H1 (cell line): ENCODE measurements around the gene TRIB2. TPM values are rescaled to one million over a fixed set of nuclear protein-coding genes. Genes with fewer than 3 reads are reported as not detected.

Experiments
- CTCF ChIA-PET: fragments of 300-600 bp; sonication (Branson Sonifier 250); formaldehyde crosslinking; loops from one replicate; lab custom pipeline; 2021; ENCODE audit not compliant: partially characterized antibody; lab: Charles Lee
- POLR2A ChIA-PET: fragments of 300-600 bp; sonication (Branson Sonifier 250); formaldehyde crosslinking; loops from one replicate; lab custom pipeline; 2021; ENCODE audit warnings: inconsistent platforms; ENCODE audit not compliant: partially characterized antibody; lab: Charles Lee
- DNase-seq, 2 experiments: peaks; one replicate each; pipeline versions ENCODE4 v3.0.0 to v3.0.0-alpha.2; 2010 to 2022; ENCODE audit warnings: low spot score in 2 of 2, low read depth in 1 of 2, mixed read lengths in 1 of 2
- FAIRE-seq: peaks from 2 replicates; lab custom pipeline; 2011; peaks lifted over from hg19 to GRCh38; lab: Jason Lieb, UNC
- H2AFZ ChIP-seq: 2 replicates; pipeline ENCODE4 v1.8.1; 2012; ENCODE audit warnings: low read length, inconsistent platforms
- H2AK5ac ChIP-seq: 2 replicates; pipeline ENCODE4 v1.6.1; 2013; ENCODE audit warnings: low read depth, low read length
- H2BK120ac ChIP-seq: replicated peaks from 2 replicates; pipeline ENCODE3; 2013; ENCODE audit warnings: low read depth, low read length, inconsistent platforms
- H2BK12ac ChIP-seq: 2 replicates; pipeline ENCODE4 v1.6.1; 2013; ENCODE audit warnings: low read depth, low read length
- H2BK15ac ChIP-seq: 2 replicates; pipeline ENCODE4 v1.6.1; 2013; ENCODE audit warnings: low read length
- H2BK20ac ChIP-seq: 2 replicates; pipeline ENCODE4 v1.6.1; 2013; ENCODE audit warnings: low read length
- H2BK5ac ChIP-seq: 2 replicates; pipeline ENCODE4 v1.6.1; 2013; ENCODE audit warnings: low read depth, low read length
- H3K14ac ChIP-seq: 2 replicates; pipeline ENCODE4 v1.6.1; 2013; ENCODE audit warnings: inconsistent platforms; ENCODE audit not compliant: insufficient read length
- H3K18ac ChIP-seq: 2 replicates; pipeline ENCODE4 v1.6.1; 2013; ENCODE audit warnings: low read length; ENCODE audit errors: extremely low read depth
- H3K23ac ChIP-seq: 2 replicates; pipeline ENCODE4 v1.6.1; 2013; ENCODE audit warnings: inconsistent platforms; ENCODE audit not compliant: insufficient read length
- H3K23me2 ChIP-seq: 2 replicates; pipeline ENCODE4 v1.6.1; 2013; ENCODE audit warnings: low read depth, low read length
- H3K27ac ChIP-seq: 2 replicates; pipeline ENCODE4 v1.6.1; 2011; ENCODE audit warnings: low read depth, low read length, inconsistent platforms
- H3K27me3 ChIP-seq, 4 experiments: replicated peaks in 1 of 4; 1 replicate in 1 of 4; 2 replicates in 3 of 4; pipeline versions ENCODE4 v1.6.1 to v1.8.1; 2011 to 2013; ENCODE audit warnings: low read length in 3 of 4, mild to moderate bottlenecking in 3 of 4, inconsistent platforms in 2 of 4, mixed read lengths in 2 of 4, moderate library complexity in 1 of 4; ENCODE audit not compliant: control insufficient read depth in 3 of 4, insufficient read depth in 3 of 4; ENCODE audit errors: extremely low read depth in 1 of 4
- H3K36me3 ChIP-seq, 4 experiments: 2 replicates each; pipeline versions ENCODE4 v1.6.1 to v1.8.1; 2011 to 2013; ENCODE audit warnings: mild to moderate bottlenecking in 4 of 4, low read length in 3 of 4, moderate library complexity in 2 of 4, control low read depth in 1 of 4, inconsistent platforms in 1 of 4; ENCODE audit not compliant: insufficient read depth in 4 of 4, control insufficient read depth in 2 of 4
- H3K4ac ChIP-seq: replicated peaks from 2 replicates; pipeline ENCODE3; 2013; ENCODE audit warnings: low read length, low read depth, mixed read lengths, inconsistent platforms; ENCODE audit not compliant: insufficient read length
- H3K4me1 ChIP-seq, 4 experiments: replicated peaks in 1 of 4; 1 replicate in 1 of 4; 2 replicates in 3 of 4; pipeline versions ENCODE4 v1.6.1 to v1.8.1; 2011 to 2013; ENCODE audit warnings: low read length in 3 of 4, inconsistent platforms in 2 of 4, mixed read lengths in 1 of 4; ENCODE audit not compliant: insufficient read depth in 4 of 4, control insufficient read depth in 3 of 4
- H3K4me2 ChIP-seq, 2 experiments: 2 replicates each; pipeline versions ENCODE4 v1.6.1 to v1.8.1; 2011 to 2013; ENCODE audit warnings: low read depth in 2 of 2, low read length in 2 of 2, control low read depth in 1 of 2, inconsistent platforms in 1 of 2, mild to moderate bottlenecking in 1 of 2; ENCODE audit not compliant: insufficient read depth in 1 of 2
- H3K4me3 ChIP-seq, 4 experiments: fragments of 200-600, 300-600 bp in 1 of 4; sonication (generic), shearing (Covaris generic), sonication (Bioruptor Twin) in 1 of 4; 2 replicates each; pipeline versions ENCODE4 v1.5.1 to v1.8.1; 2011 to 2016; ENCODE audit warnings: low read length in 4 of 4, low read depth in 3 of 4, control low read depth in 2 of 4, inconsistent platforms in 2 of 4, mild to moderate bottlenecking in 2 of 4, mixed read lengths in 1 of 4, moderate library complexity in 1 of 4; ENCODE audit not compliant: insufficient read depth in 2 of 4; ENCODE audit errors: extremely low read depth in 1 of 4
- H3K56ac ChIP-seq: replicated peaks from 2 replicates; pipeline ENCODE3; 2013; ENCODE audit warnings: low read depth, mild to moderate bottlenecking, mixed read lengths, low read length, inconsistent platforms; ENCODE audit not compliant: insufficient read length
- H3K79me1 ChIP-seq: 2 replicates; pipeline ENCODE4 v1.6.1; 2013; ENCODE audit warnings: low read depth, low read length, control low read depth
- H3K79me2 ChIP-seq, 2 experiments: 2 replicates each; pipeline versions ENCODE4 v1.6.1 to v1.8.1; 2012 to 2013; ENCODE audit warnings: low read length in 2 of 2, mild to moderate bottlenecking in 2 of 2, inconsistent platforms in 1 of 2; ENCODE audit not compliant: insufficient read depth in 2 of 2, control insufficient read depth in 1 of 2
- H3K9ac ChIP-seq, 4 experiments: replicated peaks in 1 of 4; 1 replicate in 1 of 4; 2 replicates in 3 of 4; pipeline versions ENCODE4 v1.6.1 to v1.8.1; 2011 to 2013; ENCODE audit warnings: low read depth in 3 of 4, low read length in 3 of 4, control low read depth in 2 of 4, mild to moderate bottlenecking in 2 of 4, moderate library complexity in 2 of 4, inconsistent platforms in 1 of 4; ENCODE audit errors: extremely low read depth in 1 of 4
- H3K9me3 ChIP-seq, 2 experiments: 2 replicates each; pipeline versions ENCODE4 v1.6.1 to v1.8.1; 2012 to 2013; ENCODE audit warnings: mild to moderate bottlenecking in 2 of 2, moderate library complexity in 2 of 2, control low read depth in 1 of 2, inconsistent platforms in 1 of 2, low read depth in 1 of 2, low read length in 1 of 2, mixed read lengths in 1 of 2; ENCODE audit not compliant: insufficient read depth in 2 of 2
- H4K20me1 ChIP-seq, 2 experiments: replicated peaks in 1 of 2; 2 replicates each; pipeline versions ENCODE3 to v1.8.1; 2011 to 2013; ENCODE audit warnings: inconsistent platforms in 2 of 2, low read length in 2 of 2, mild to moderate bottlenecking in 1 of 2; ENCODE audit not compliant: insufficient read depth in 2 of 2, control insufficient read depth in 1 of 2
- H4K5ac ChIP-seq: 2 replicates; pipeline ENCODE4 v1.6.1; 2013; ENCODE audit warnings: low read length, low read depth, mixed read lengths, inconsistent platforms; ENCODE audit not compliant: insufficient read length
- H4K8ac ChIP-seq: 2 replicates; pipeline ENCODE4 v1.8.0; 2013; ENCODE audit warnings: mild to moderate bottlenecking, moderate library complexity, low read length, inconsistent platforms; ENCODE audit not compliant: insufficient read depth; ENCODE audit errors: extremely low read depth
- H4K91ac ChIP-seq: replicated peaks from 2 replicates; pipeline ENCODE3; 2013; ENCODE audit warnings: low read length, mixed read lengths, inconsistent platforms; ENCODE audit not compliant: insufficient read length
- ATF2 ChIP-seq: IDR thresholded peaks from 2 replicates; pipeline ENCODE4 v1.6.1; 2012; ENCODE audit warnings: low read length, inconsistent platforms
- CHD1 ChIP-seq: IDR thresholded peaks from 2 replicates; pipeline ENCODE4 v1.6.1; 2012; ENCODE audit warnings: low read depth, low read length, improper control_type of control experiment
- CREB1 ChIP-seq: IDR thresholded peaks from 2 replicates; pipeline ENCODE4 v1.6.1; 2012; ENCODE audit warnings: inconsistent platforms
- EZH2 ChIP-seq: fragments of 200-600 bp; sonication (generic); IDR thresholded peaks from 2 replicates; pipeline ENCODE4 v1.7.1; 2012; ENCODE audit warnings: low read depth, mild to moderate bottlenecking, moderate library complexity, low read length, inconsistent platforms; ENCODE audit not compliant: severe bottlenecking
- HDAC6 ChIP-seq: IDR thresholded peaks from one replicate; pipeline ENCODE4 v1.7.1; 2012; ENCODE audit warnings: low read depth, mild to moderate bottlenecking, inconsistent platforms, low read length, moderate library complexity
- JUND ChIP-seq: IDR thresholded peaks from 2 replicates; pipeline ENCODE4 v1.6.1; 2011; ENCODE audit warnings: mild to moderate bottlenecking, improper control_type of control experiment, low read length
- KDM1A ChIP-seq: fragments of 200-600, 300-600 bp; sonication (generic); IDR thresholded peaks from 2 replicates; pipeline ENCODE4 v1.7.1; 2016; ENCODE audit warnings: mild to moderate bottlenecking, low read length, borderline replicate concordance
- PHF8 ChIP-seq: fragments of 200-600 bp; sonication (generic); conservative IDR thresholded peaks from 2 replicates; pipeline ENCODE4 v1.7.1; 2012; ENCODE audit warnings: low read depth, mild to moderate bottlenecking, inconsistent platforms, low read length, moderate library complexity
- RFX5 ChIP-seq: IDR thresholded peaks from 2 replicates; pipeline ENCODE4 v1.6.1; 2011; ENCODE audit warnings: low read depth, low read length, improper control_type of control experiment, borderline replicate concordance
- RXRA ChIP-seq: IDR thresholded peaks from 2 replicates; pipeline ENCODE4 v1.6.1; 2011; ENCODE audit warnings: low read depth, mild to moderate bottlenecking, low read length, moderate library complexity; ENCODE audit not compliant: insufficient read depth
- TAF7 ChIP-seq: optimal IDR thresholded peaks from 2 replicates; pipeline ENCODE3; 2011; ENCODE audit warnings: low read depth, mild to moderate bottlenecking, inconsistent platforms, low read length, moderate library complexity, borderline replicate concordance
- TBP ChIP-seq: IDR thresholded peaks from 2 replicates; pipeline ENCODE4 v1.6.1; 2011; ENCODE audit warnings: low read depth, low read length, improper control_type of control experiment
- YY1 ChIP-seq: IDR thresholded peaks from 2 replicates; pipeline ENCODE4 v1.6.1; 2011; ENCODE audit warnings: low read depth, mild to moderate bottlenecking, low read length
- WGBS, 2 experiments: shearing (Covaris generic) in 1 of 2; methylation state at CpG; one replicate each; pipeline versions ENCODE4 v1.1.6 to v1.1.7; 2013 to 2015; ENCODE audit warnings: low lambda C conversion rate in 2 of 2, mixed read lengths in 2 of 2, inconsistent platforms in 1 of 2, low coverage in 1 of 2, missing lambda C conversion rate in 1 of 2; ENCODE audit not compliant: insufficient replicate concordance in 2 of 2, insufficient coverage in 1 of 2, insufficient read length in 1 of 2; ENCODE audit errors: extremely low coverage in 1 of 2, missing lambda C conversion rate in 1 of 2; 5-methylcytosine and 5-hydroxymethylcytosine counted together
- polyA plus RNA-seq, 7 experiments: library from polyadenylated mRNA; depleted of rRNA in 3 of 7; stranded (reverse) in 5 of 7; unstranded in 2 of 7; fragments of >200 nt in 5 of 7; fragments of 200-250 nt in 2 of 7; gene quantifications; 1 replicate in 5 of 7; 2 replicates in 1 of 7; 4 replicates in 1 of 7; pipeline versions ENCODE4 v1.2.1 to v1.2.3, GENCODE V29; 2011 to 2013; ENCODE audit warnings: missing spikeins in 2 of 7, mixed read lengths in 2 of 7
- total RNA-seq: library from RNA; stranded (reverse); fragmentation: NEBNext Ultra II Directional; extraction: Animal tissue kit (Norgen Biotek cat#: 25700); gene quantifications from 2 replicates; pipeline ENCODE4 v1.2.1, GENCODE V29; 2021

TRIB2 gene
- total and polyA plus RNA-seq, 2 of the 8 experiments (the other 6 are each of a cell fraction or from before 2014, with no cell fraction given), result 40.8 to 57.0 TPM

GRCh38 chr2:12774395-12774727 lies 57.6 kb downstream of the TRIB2 start:
- Histone ChIP-seq H3K36me3 (no peaks in the 10 kb centered on the region), H3K23me2 (no peaks in the 10 kb centered on the region), H4K20me1 (no peaks in the 10 kb centered on the region), H3K9me3 (peaks cover 0 to 6% of the 10 kb centered on the region in 2 experiments; a peak in 1 of 4 replicates), H2BK120ac (no peak overlapping the region), H4K5ac (no peak overlapping the region), H3K79me1 (no peaks in the 10 kb centered on the region), H3K4me3 (no peak overlapping the region), H3K23ac (no peak overlapping the region), H4K8ac (no peak overlapping the region), H3K56ac (no peak overlapping the region), H4K91ac (no peak overlapping the region), H3K14ac (no peak overlapping the region), H3K79me2 (no peaks in the 10 kb centered on the region), H3K4me2 (no peak overlapping the region), H2BK15ac (no peak overlapping the region), H2AK5ac (no peak overlapping the region), H3K4me1 (peaks cover 2 to 12% (median 9%) of the 10 kb centered on the region in 4 experiments), H2BK5ac (no peak overlapping the region), H2BK20ac (no peak overlapping the region), H3K9ac (no peak overlapping the region), H2AFZ (no peak overlapping the region), H3K27me3 (peaks cover 3 to 7% (median 5%) of the 10 kb centered on the region in 4 experiments; a peak in 6 of 7 replicates), H3K27ac (no peak overlapping the region), H3K18ac (no peak overlapping the region), H2BK12ac (no peak overlapping the region), H3K4ac (no peak overlapping the region)
- POLR2A ChIA-PET, result no interaction called here
- CTCF ChIA-PET, result interaction anchor here (1.0 to 1.2 kb wide), 2 partner anchors 20 to 46 kb away, joined by 3 to 5 read pairs; no protein-coding TSS in a partner anchor
- 83% methylated on average over 1 of the region's 1 CpG; no CpG with 5 or more reads in 1 of the 2 experiments for WGBS, 2 experiments
- DNase-seq (no peak), FAIRE-seq (no peak)
- TF ChIP-seq TAF7 (no peak), ATF2 (no peak), KDM1A (no peak), HDAC6 (no peak), TBP (no peak), RFX5 (no peak), CHD1 (no peak), YY1 (no peak), JUND (no peak), EZH2 (no peak), PHF8 (no peak), RXRA (no peak), CREB1 (no peak)
